Measurements from ENCODE around the gene ENTHD1. TPM values are rescaled to one million over a fixed set of nuclear protein-coding genes. Genes with fewer than 3 reads are reported as not detected.

Gene ENTHD1
- not detected for total RNA-seq
- long read RNA-seq: 0 reads

- DNase-seq (ENCODE audit: low spot score): no peak
These were observed at the start of gene ENTHD1 for GRCh38 chr22:39893526-39893925. Gene ENTHD1, minus strand, starts transcription at chr22:39893760. Its CDS starts 6,012 bp downstream, at chr22:39887748.

GRCh38 chr22:39943337-39943736 is 49.8 kb upstream of the ENTHD1 start:
- no peak for DNase-seq (ENCODE audit: low spot score)

- no peak for DNase-seq (ENCODE audit: low spot score)
These were observed 49.1 kb upstream of the ENTHD1 start for GRCh38 chr22:39942439-39943230.

- no peak for DNase-seq (ENCODE audit: low spot score)
These were observed 48.0 kb upstream of the ENTHD1 start for GRCh38 chr22:39941601-39942000.

- no peak for DNase-seq (ENCODE audit: low spot score)
These were observed 47.3 kb upstream of the ENTHD1 start for GRCh38 chr22:39940757-39941305.

GRCh38 chr22:39939830-39940229 is 46.3 kb upstream of the ENTHD1 start:
- no peak for DNase-seq (ENCODE audit: low spot score)

- DNase-seq (ENCODE audit: low spot score): no peak
These were observed 45.0 kb upstream of the ENTHD1 start for GRCh38 chr22:39938509-39939111.

GRCh38 chr22:39937906-39938305 is 44.3 kb upstream of the ENTHD1 start:
- no peak for DNase-seq (ENCODE audit: low spot score)

- DNase-seq (ENCODE audit: low spot score): no peak
These were observed 43.1 kb upstream of the ENTHD1 start for GRCh38 chr22:39936523-39937145.

- no peak for DNase-seq (ENCODE audit: low spot score)
These were observed 42.1 kb upstream of the ENTHD1 start for GRCh38 chr22:39935612-39936011.

GRCh38 chr22:39935116-39935515 is 41.6 kb upstream of the ENTHD1 start:
- no peak for DNase-seq (ENCODE audit: low spot score)

- DNase-seq (ENCODE audit: low spot score): no peak
These were observed 40.2 kb upstream of the ENTHD1 start for GRCh38 chr22:39933741-39934140.

GRCh38 chr22:39932918-39933649 is 39.5 kb upstream of the ENTHD1 start:
- DNase-seq (ENCODE audit: low spot score): no peak

GRCh38 chr22:39932166-39932565 is 38.6 kb upstream of the ENTHD1 start:
- no peak for DNase-seq (ENCODE audit: low spot score)

- DNase-seq (ENCODE audit: low spot score): no peak
These were observed 37.7 kb upstream of the ENTHD1 start for GRCh38 chr22:39931251-39931650.

GRCh38 chr22:39928536-39929520 is 35.3 kb upstream of the ENTHD1 start:
- DNase-seq (ENCODE audit: low spot score): no peak

- DNase-seq (ENCODE audit: low spot score): no peak
These were observed 34.0 kb upstream of the ENTHD1 start for GRCh38 chr22:39927544-39927943.

GRCh38 chr22:39926753-39927152 is 33.2 kb upstream of the ENTHD1 start:
- DNase-seq (ENCODE audit: low spot score): no peak

GRCh38 chr22:39925909-39926679 is 32.5 kb upstream of the ENTHD1 start:
- no peak for DNase-seq (ENCODE audit: low spot score)

Data from mesenteric fat pad (tissue), 1 donor.